Thoracic aorta (tissue), 2 donors: ENCODE results near the gene TMEM43. TPM values are rescaled to one million over a fixed set of nuclear protein-coding genes. Genes with fewer than 3 reads are reported as not detected.
"Not testable (repeated sequence)": the region's sequence is repeated elsewhere in the genome, so short reads cannot be mapped to it uniquely, and the experiment has no call there.

Source experiments
- ATAC-seq: fragments of 150-250 bp; one replicate; pipeline ENCODE4 v1.8.0; 2017; ENCODE audit warnings: low read depth; ENCODE audit not compliant: insufficient number of reproducible peaks, low FRiP score
- DNase-seq: peaks from one replicate; pipeline ENCODE4 v3.0.0-alpha.2; 2020; ENCODE audit warnings: low spot score
- H3K27ac ChIP-seq, 2 donors: fragments of 200-600 bp; sonication (generic); 1 replicate in 1 of 2; 2 replicates in 1 of 2; pipeline ENCODE4 v1.5.1; 2016; ENCODE audit warnings: mild to moderate bottlenecking in 2 of 2, moderate library complexity in 2 of 2
- H3K27me3 ChIP-seq: fragments of 200-600 bp; sonication (generic); replicated peaks from 2 replicates; pipeline ENCODE4 v1.6.0; 2016; ENCODE audit warnings: mild to moderate bottlenecking; ENCODE audit not compliant: insufficient read depth
- H3K36me3 ChIP-seq: fragments of 200-600 bp; sonication (generic); one replicate; pipeline ENCODE4 v1.5.1; 2016
- H3K4me1 ChIP-seq, 2 donors: fragments of 200-600 bp; sonication (generic); 1 replicate in 1 of 2; 2 replicates in 1 of 2; pipeline versions ENCODE4 v1.5.1 to v1.6.0; 2016; ENCODE audit warnings: low read depth in 2 of 2, mild to moderate bottlenecking in 1 of 2; ENCODE audit not compliant: control insufficient read depth in 1 of 2
- H3K4me3 ChIP-seq: fragments of 200-600 bp; sonication (generic); 2 replicates; pipeline ENCODE4 v1.5.1; 2016; ENCODE audit warnings: mild to moderate bottlenecking
- H3K9me3 ChIP-seq: fragments of 200-600 bp; sonication (generic); 2 replicates; pipeline ENCODE4 v1.5.1; 2016
- CTCF ChIP-seq: fragments of 200-600 bp; sonication (generic); IDR thresholded peaks from one replicate; pipeline ENCODE4 v1.5.1; 2019; ENCODE audit warnings: antibody characterized with exemption
- total RNA-seq, 2 donors: library from RNA; depleted of rRNA; stranded (reverse); fragments of >200 nt; gene quantifications; one replicate each; pipeline versions ENCODE4 v1.1.0 to v1.2.3, GENCODE V29; 2016

TMEM43 gene
- total RNA-seq, 2 donors from 2014 or later, result 161 to 195 TPM

- TF ChIP-seq CTCF, result no peak
- H3K27ac ChIP-seq, result no peak overlapping the region
- H3K4me3 ChIP-seq, result no peak overlapping the region
- ATAC-seq (no peak), DNase-seq (no peak)
- H3K27me3 ChIP-seq, result no peaks in the 10 kb centered on the region
- peaks cover 17% of the 10 kb centered on the region for H3K36me3 ChIP-seq
- peaks cover 6 to 22% of the 10 kb centered on the region in 2 donors for H3K4me1 ChIP-seq
- H3K9me3 ChIP-seq, result no peaks in the 10 kb centered on the region
Observed at GRCh38 chr3:14119651-14120050, 5.2 kb upstream of the TMEM43 start.

DNA sequence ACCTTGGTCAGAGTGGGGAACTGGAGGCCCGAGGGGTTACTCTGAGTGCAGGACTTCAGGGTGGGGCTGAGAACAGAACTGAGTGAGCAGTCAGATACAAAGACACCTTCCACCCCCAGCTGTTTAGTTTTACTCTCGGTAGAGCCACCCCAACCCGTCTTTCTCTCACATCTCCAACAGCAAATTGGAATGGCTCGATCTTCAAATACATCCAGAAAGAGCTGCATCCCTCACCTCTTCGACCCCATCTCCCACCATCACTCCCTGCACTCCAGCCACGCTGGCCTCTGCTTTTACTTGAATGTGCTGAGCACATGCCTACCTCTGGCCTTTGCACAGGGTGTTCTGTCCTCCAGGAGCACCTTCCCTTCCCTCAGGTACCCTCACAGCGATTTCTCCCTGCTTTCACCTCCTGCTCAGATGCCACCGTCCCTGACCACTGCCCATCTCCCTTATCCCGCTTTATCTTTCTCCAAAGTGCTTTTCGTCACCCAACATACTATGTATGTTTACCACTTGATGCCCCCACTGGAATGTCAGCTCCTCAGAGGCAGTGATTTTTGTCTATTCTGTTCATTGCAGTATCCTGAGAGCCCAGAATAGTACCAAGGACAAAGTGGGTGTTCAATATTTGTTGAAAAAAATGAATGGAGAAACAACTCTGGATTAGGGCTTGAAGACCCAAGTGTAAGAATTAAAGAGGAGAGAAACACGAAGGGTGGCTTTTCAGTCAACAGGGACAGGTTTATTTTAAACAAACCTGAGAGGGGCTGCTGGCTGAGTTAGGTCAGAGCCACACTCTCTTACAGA is 4.5 kb upstream of the TMEM43 start:
- Histone ChIP-seq H3K4me3 (no peak overlapping the region), H3K36me3 (peaks cover 11% of the 10 kb centered on the region), H3K27ac (no peak overlapping the region), H3K27me3 (no peaks in the 10 kb centered on the region), H3K4me1 (peaks cover 6 to 22% of the 10 kb centered on the region in 2 donors), H3K9me3 (no peaks in the 10 kb centered on the region)
- DNase-seq (no peak), ATAC-seq (no peak)
- TF ChIP-seq CTCF, result no peak

- H3K27ac ChIP-seq, ATAC-seq, H3K9me3 ChIP-seq, H3K27me3 ChIP-seq, H3K4me3 ChIP-seq, H3K36me3 ChIP-seq, DNase-seq: not testable (repeated sequence)
- peaks cover 6 to 23% of the 10 kb centered on the region in 2 donors for H3K4me1 ChIP-seq
Observed at GRCh38 chr3:14120921-14121448, 3.9 kb upstream of the TMEM43 start.

DNA sequence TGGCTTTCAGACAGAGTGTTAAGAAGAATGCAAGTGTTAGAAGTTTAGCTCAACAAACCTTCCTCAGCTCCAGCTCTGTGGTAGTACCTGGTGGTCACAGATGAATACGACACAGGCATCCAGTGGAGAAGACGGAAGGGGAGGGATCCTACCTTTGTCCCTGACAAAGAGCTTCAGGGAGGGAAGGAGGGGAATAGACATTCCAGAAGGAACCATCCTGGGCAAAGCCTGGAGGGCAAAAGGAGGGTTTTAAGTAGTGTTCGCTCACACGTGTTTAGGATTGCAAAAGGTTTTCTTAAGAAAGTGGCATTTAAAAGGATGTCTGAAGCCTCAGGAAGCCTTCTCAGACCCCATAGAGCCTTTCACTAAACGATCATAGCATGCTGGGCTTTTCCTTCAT is 3.0 kb upstream of the TMEM43 start:
- no peak for DNase-seq

GRCh38 chr3:14122301-14122700 is 2.6 kb upstream of the TMEM43 start:
- Histone ChIP-seq H3K27me3 (no peaks in the 10 kb centered on the region), H3K9me3 (no peaks in the 10 kb centered on the region), H3K4me1 (peaks cover 15 to 36% of the 10 kb centered on the region in 2 donors), H3K4me3 (no peak overlapping the region), H3K27ac (no peak overlapping the region), H3K36me3 (no peaks in the 10 kb centered on the region)
- ATAC-seq (no peak), DNase-seq (no peak)
- TF ChIP-seq CTCF, result no peak

More for the DNA sequence above, 3.0 kb upstream of the TMEM43 start:
- no peak for TF ChIP-seq CTCF
- Histone ChIP-seq H3K4me1 (peaks cover 10 to 32% of the 10 kb centered on the region in 2 donors), H3K4me3 (no peak overlapping the region), H3K27ac (no peak overlapping the region), H3K36me3 (no peaks in the 10 kb centered on the region), H3K9me3 (no peaks in the 10 kb centered on the region), H3K27me3 (no peaks in the 10 kb centered on the region)
- no peak for ATAC-seq
